Stimulated activated CD8-positive, alpha-beta memory T cell treated with anti-CD3 and anti-CD28 coated beads, Interleukin-7, amount 100 ng/mL, for 1 hour (primary cell): Measurements from ENCODE around the gene RGPD3.

Source experiments
- DNase-seq, 2 donors: peaks; one replicate each; pipeline ENCODE4 v3.0.0-alpha.2; 2020; ENCODE audit warnings: low read depth in 2 of 2

Gene RGPD3

DNA sequence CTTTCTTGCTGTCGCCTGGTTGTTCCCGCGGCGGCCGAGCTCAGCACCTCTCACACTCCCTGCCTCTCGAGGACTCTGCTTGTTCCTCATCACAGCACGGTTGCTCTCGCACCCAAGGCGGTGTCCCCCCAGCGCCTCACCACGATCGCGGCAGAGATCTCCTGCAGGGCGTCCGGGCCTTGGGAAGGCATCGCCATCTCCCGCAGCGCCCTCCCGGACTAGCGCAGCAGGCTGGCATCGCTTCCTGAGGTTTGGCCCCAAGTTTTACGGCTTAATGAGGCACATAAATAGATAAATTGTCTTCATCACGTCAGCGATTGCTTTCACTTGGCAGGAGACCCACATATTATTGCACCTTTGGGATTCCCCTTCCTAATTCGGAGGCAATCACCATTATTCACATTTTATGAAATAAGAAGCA is 125.4 kb downstream of the RGPD3 start:
- DNase-seq = no peak

DNA sequence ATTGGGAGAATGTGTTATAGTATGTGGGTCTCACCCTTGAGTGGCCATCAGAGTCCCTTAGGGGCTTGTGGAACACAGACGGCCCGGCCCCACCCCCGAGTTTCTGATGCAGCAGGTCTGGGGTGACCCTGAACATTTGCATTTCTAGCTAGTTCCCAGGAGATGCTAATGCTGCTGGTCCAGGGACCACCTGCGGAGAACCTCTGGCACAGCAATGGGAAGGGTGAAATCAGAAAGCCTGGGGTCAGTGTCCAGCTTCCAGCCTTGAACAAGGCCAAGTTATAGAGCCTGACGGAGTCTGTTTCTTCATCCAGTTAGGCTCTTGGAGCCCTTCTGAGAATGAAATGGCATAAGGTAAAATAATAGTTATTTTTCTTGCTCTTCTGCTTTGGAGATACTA is 126.5 kb downstream of the RGPD3 start:
- no peak for DNase-seq
